GM18519 (cell line): ENCODE data around the gene UGT1A5.

Experiments
- ATAC-seq: cut with Tn5 transposase; IDR thresholded peaks from one replicate; pipeline ENCODE4 v1.9.1; 2021; ENCODE audit warnings: mild to moderate bottlenecking, moderate library complexity; ENCODE audit not compliant: unreplicated experiment, low FRiP score

UGT1A5 gene

GRCh38 chr2:233803994-233804393 lies 91.3 kb downstream of the UGT1A5 start:
- ATAC-seq: no peak

- ATAC-seq: no peak
Observed at GRCh38 chr2:233807215-233807865, 94.6 kb downstream of the UGT1A5 start.

GRCh38 chr2:233807966-233808935 lies 95.5 kb downstream of the UGT1A5 start:
- ATAC-seq: no peak

- no peak for ATAC-seq
Observed at GRCh38 chr2:233810385-233810784, 97.7 kb downstream of the UGT1A5 start.

GRCh38 chr2:233811087-233811486 lies 98.4 kb downstream of the UGT1A5 start:
- ATAC-seq: no peak

GRCh38 chr2:233811732-233812131 lies 99.0 kb downstream of the UGT1A5 start:
- no peak for ATAC-seq

GRCh38 chr2:233813236-233814055 lies 100.7 kb downstream of the UGT1A5 start:
- ATAC-seq: no peak

GRCh38 chr2:233814056-233814835 lies 101.5 kb downstream of the UGT1A5 start:
- no peak for ATAC-seq

- ATAC-seq: no peak
Observed at GRCh38 chr2:233815861-233816260, 103.2 kb downstream of the UGT1A5 start.

GRCh38 chr2:233816334-233816733 lies 103.6 kb downstream of the UGT1A5 start:
- ATAC-seq: no peak

- ATAC-seq: no peak
Observed at GRCh38 chr2:233816771-233817170, 104.1 kb downstream of the UGT1A5 start.

- ATAC-seq: no peak
Observed at GRCh38 chr2:233817361-233817911, 104.7 kb downstream of the UGT1A5 start.

- no peak for ATAC-seq
Observed at GRCh38 chr2:233817995-233818638, 105.4 kb downstream of the UGT1A5 start.

- ATAC-seq: no peak
Observed at GRCh38 chr2:233818639-233819621, 106.2 kb downstream of the UGT1A5 start.

- ATAC-seq: no peak
Observed at GRCh38 chr2:233819884-233820773, 107.4 kb downstream of the UGT1A5 start.

- no peak for ATAC-seq
Observed at GRCh38 chr2:233820774-233821105, 108.0 kb downstream of the UGT1A5 start.

- no peak for ATAC-seq
Observed at GRCh38 chr2:233821196-233821595, 108.5 kb downstream of the UGT1A5 start.
